Hematopoietic multipotent progenitor cell (in vitro differentiated cells): ENCODE data around the gene OR10A3. TPM values are rescaled to one million over a fixed set of nuclear protein-coding genes. Genes with fewer than 3 reads are reported as not detected.

ENCODE experiments used
- DNase-seq, 3 donors: peaks; one replicate each; pipeline ENCODE4 v3.0.0-alpha.2; 2011 to 2015; ENCODE audit warnings: low read depth in 2 of 3, low spot score in 2 of 3
- small RNA-seq: library from RNA; depleted of rRNA; stranded (forward); fragments of <200 nt; gene quantifications from one replicate; pipeline ENCODE3, GENCODE V24; 2012
- total RNA-seq: library from RNA; depleted of rRNA; stranded (reverse); fragments of >200 nt; gene quantifications from one replicate; pipeline ENCODE4 v1.2.3, GENCODE V29; 2012

The OR10A3 gene
- total RNA-seq, 1 donor: under 0.01 TPM

GRCh38 chr11:7894251-7894650, 47.3 kb downstream of the OR10A3 start:
- DNase-seq: no peak

GRCh38 chr11:7893796-7894195, 47.7 kb downstream of the OR10A3 start:
- no peak for DNase-seq

DNA sequence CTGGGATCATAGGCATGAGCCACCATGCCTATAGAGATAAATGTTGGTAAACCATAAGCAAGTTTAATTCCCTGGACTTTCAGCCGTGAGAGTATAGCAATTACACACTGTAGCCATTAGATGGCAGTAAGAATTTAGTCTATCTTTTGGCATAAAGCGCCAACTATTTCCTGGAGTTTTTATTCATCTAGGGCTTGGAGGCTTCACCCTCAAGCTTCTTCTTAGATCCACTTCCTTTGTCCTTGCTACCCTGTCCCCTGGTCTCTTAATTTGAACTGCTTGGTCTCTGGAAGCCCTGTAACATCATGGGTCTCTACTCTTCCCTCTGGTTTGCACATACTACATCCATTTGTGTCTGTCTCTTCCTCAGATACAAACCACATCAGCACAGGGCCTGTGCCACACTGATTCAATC, 48.7 kb downstream of the OR10A3 start:
- peak in 2 of 3 donors; percentile 21 to 62 for DNase-seq

DNA sequence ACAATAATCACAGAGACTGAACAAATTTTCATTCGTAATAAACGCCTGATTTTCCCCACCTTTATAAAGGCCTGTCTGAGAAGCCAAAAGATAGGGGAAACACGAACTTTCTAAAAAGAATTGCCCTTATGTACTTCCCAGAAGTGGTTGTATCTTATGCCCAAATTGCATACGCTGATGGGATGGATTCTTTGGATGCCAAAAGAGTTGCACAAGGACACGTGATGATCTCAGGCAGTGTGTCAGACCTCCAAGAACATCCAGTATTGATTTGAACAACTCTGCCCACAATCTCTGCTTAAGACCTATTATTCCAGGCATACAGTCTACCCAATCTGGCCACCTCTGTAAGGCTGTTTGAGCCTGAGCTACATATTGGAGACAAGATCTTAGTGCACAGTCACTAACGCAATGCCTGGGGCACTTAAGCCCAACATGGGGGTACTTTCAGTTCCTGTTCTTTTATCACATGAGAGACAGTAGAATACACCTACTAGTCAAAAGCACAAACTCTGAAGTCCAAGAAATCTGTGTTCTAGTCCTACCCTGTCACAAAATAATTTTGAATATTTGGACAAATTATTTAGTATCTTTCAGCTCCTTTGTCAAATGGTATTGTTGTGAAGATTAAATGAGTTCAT, 49.3 kb downstream of the OR10A3 start:
- no peak for DNase-seq

GRCh38 chr11:7890417-7891172, 50.9 kb downstream of the OR10A3 start:
- peak in 1 of 3 donors; percentile 4 for DNase-seq

DNA sequence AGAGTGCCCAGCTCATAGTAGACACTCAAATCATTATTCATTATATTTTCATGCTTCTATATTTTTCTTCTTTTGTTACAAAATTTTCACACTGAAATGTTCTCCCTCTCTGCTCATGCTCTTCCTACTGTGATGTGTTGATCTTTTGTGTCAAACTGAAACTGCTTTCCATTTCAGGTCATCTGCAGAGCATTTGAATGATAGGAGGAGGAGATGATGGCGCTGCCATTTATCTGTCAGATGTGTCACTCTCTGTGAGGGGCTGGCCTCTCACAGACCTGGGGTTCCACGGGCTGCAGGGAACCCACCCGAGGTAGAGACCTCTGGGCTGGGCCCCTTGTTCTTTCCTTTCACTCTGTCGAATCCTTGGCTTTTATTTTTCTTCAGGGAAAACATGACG, 51.5 kb downstream of the OR10A3 start:
- no peak for DNase-seq

Small RNA genes lying within 50 kb of the gene (small RNA-seq; reads per million reads assigned to genes)
- not detected for gene COX6CP5
- not detected for gene RNU6-943P

Other genes with a start within 250 kb of the OR10A3 start
- not detected for gene OVCH2, start 235.2 kb downstream of the OR10A3 start, total RNA-seq
- not detected for gene OR5P2, start 144.8 kb downstream of the OR10A3 start, total RNA-seq
- gene OR5P3, start 110.9 kb downstream of the OR10A3 start, total RNA-seq: not detected
- gene OR10A6, start 10.4 kb downstream of the OR10A3 start, total RNA-seq: under 0.01 TPM
- not detected for gene NLRP10, start 23.7 kb upstream of the OR10A3 start, total RNA-seq
- 1,083 TPM for gene EIF3F, start 45.6 kb upstream of the OR10A3 start, total RNA-seq
- 2.2 TPM for gene TUB, start 139.5 kb upstream of the OR10A3 start, total RNA-seq
- gene RIC3, start 227.3 kb upstream of the OR10A3 start, total RNA-seq: 5.7 TPM